Heart left ventricle (tissue), 13 donors: ENCODE results near the gene AFG3L2.

Source experiments
- CTCF ChIP-seq, 12 donors: fragments of 200-600 bp; sonication (generic) in 4 of 12; IDR thresholded peaks; one replicate each; pipeline versions ENCODE4 v1.5.0 to v1.8.0; 2018 to 2022; ENCODE audit warnings: antibody characterized with exemption in 12 of 12, mild to moderate bottlenecking in 5 of 12
- POLR2A ChIP-seq, 2 donors: fragments of 450-650 bp; IDR thresholded peaks; one replicate each; pipeline ENCODE4 v1.6.1; 2017; ENCODE audit warnings: antibody characterized with exemption in 2 of 2, mild to moderate bottlenecking in 2 of 2, moderate library complexity in 2 of 2
- donor health status: ischemic (EF 13 %, LVEDD 7.1; RV severe dilation, severe dysfunction).
- donor health status: DM: no; HTN: yes; CAD: no.
- donor health status: DM: no; HTN: no; CAD: no.
- donor health status: ischemic (EF 25% LVEDD 6.9; RV normal size, moderate dysfunction).
- donor health status: ischemic (EF 25% LVEDD 5.7; RV mildly dilated, moderate dysfunction).
- donor health status: ischemic (EF 35%, LVEDD 5.7; RV mildly dilated, moderate dysfunction).
- donor health status: nonischemic (EF 11% LVEDD 7.7; RV severe dilation, severe dysfunction).
- donor health status: DM: yes; HTN: yes; CAD: no.
- donor health status: PGD.
- donor health status: ischemic (EF 29% LVEDD 5.4; RV normal size, mild dysfunction).
- donor health status: nonischemic (EF 23%, LVEDD 6.1; RV moderate dilation, normal function).

- TF ChIP-seq CTCF (IDR thresholded peaks at IDR 0.05) (no peak), POLR2A (IDR thresholded peaks at IDR 0.05) (no peak)
These were observed 3.8 kb downstream of the AFG3L2 start for GRCh38 chr18:12373116-12373770.
